K562 (cell line): ENCODE results near the gene CLIC3. TPM values are rescaled to one million over a fixed set of nuclear protein-coding genes. Genes with fewer than 3 reads are reported as not detected.

ENCODE experiments used
- ATAC-seq: fragments of 200-7000 bp; cut with Tn5 transposase; 3 replicates; pipeline ENCODE4 v1.9.1; 2020; ENCODE audit warnings: moderate library complexity
- BruUV-seq: library from RNA; stranded (reverse); fragments of 400-500 nt; replicated peaks from 2 replicates; lab custom pipeline; 2021; lab: Mats Ljungman, UMichigan
- CTCF ChIA-PET: fragments of 300-600 bp; formaldehyde crosslinking; extraction: SDS; loops from one replicate; lab custom pipeline; 2021; ENCODE audit warnings: low intra/inter-chr PET ratio; lab: Yijun Ruan, JAX
- POLR2A ChIA-PET: fragments of 300-600, 350-650 bp; sonication (Branson Sonifier 250); formaldehyde crosslinking; extraction: SDS; loops from one replicate; lab custom pipeline; 2021; ENCODE audit warnings: antibody characterized with exemption, inconsistent platforms; lab: Yijun Ruan, JAX
- DNase-seq, 4 experiments: peaks; one replicate each; pipeline versions ENCODE4 v3.0.0 to v3.0.0-alpha.2; 2011 to 2018; ENCODE audit warnings: low spot score in 3 of 4, mixed read lengths in 3 of 4; ENCODE audit errors: extremely low read depth in 1 of 4
- FAIRE-seq: peaks from 2 replicates; lab custom pipeline; 2011; peaks lifted over from hg19 to GRCh38; lab: Jason Lieb, UNC
- H2AFZ ChIP-seq: 2 replicates; pipeline ENCODE4 v1.6.0; 2011; ENCODE audit warnings: low read depth, low read length, control low read depth, inconsistent platforms
- H3K27ac ChIP-seq: fragments of 200-600 bp; 3 replicates; pipeline ENCODE4 v1.8.0; 2011; ENCODE audit warnings: low read depth, mild to moderate bottlenecking, control low read depth, inconsistent platforms, low read length, moderate library complexity, mixed read lengths; ENCODE audit errors: extremely low read depth
- H3K27me3 ChIP-seq, 2 experiments: fragments of 300-600 bp in 1 of 2; 2 replicates in 1 of 2; 3 replicates in 1 of 2; pipeline versions ENCODE4 v1.6.0 to v1.8.0; 2011; ENCODE audit warnings: inconsistent platforms in 2 of 2, low read length in 2 of 2, mild to moderate bottlenecking in 1 of 2, mixed read lengths in 1 of 2, moderate library complexity in 1 of 2; ENCODE audit not compliant: control insufficient read depth in 2 of 2, insufficient read depth in 2 of 2
- H3K36me3 ChIP-seq: fragments of 300-600 bp; 3 replicates; pipeline ENCODE4 v1.8.0; 2011; ENCODE audit warnings: mild to moderate bottlenecking, low read length, inconsistent platforms; ENCODE audit not compliant: control insufficient read depth, insufficient read depth
- H3K4me1 ChIP-seq, 2 experiments: fragments of 200-600 bp in 1 of 2; replicated peaks in 1 of 2; 2 replicates in 1 of 2; 3 replicates in 1 of 2; pipeline versions ENCODE4 v1.5.1 to v1.8.0; 2011; ENCODE audit warnings: inconsistent platforms in 2 of 2, low read length in 2 of 2, mild to moderate bottlenecking in 1 of 2, mixed read lengths in 1 of 2, moderate library complexity in 1 of 2; ENCODE audit not compliant: control insufficient read depth in 2 of 2, insufficient read depth in 2 of 2
- H3K4me2 ChIP-seq: 2 replicates; pipeline ENCODE4 v1.6.1; 2011; ENCODE audit warnings: low read length, control low read depth, inconsistent platforms, mixed read lengths; ENCODE audit not compliant: insufficient read depth
- H3K4me3 ChIP-seq: fragments of 200-600 bp; sonication (generic), shearing (Covaris generic); 2 replicates; pipeline ENCODE4 v1.5.1; 2016; ENCODE audit warnings: control low read depth, inconsistent platforms
- H3K79me2 ChIP-seq: fragments of 200-600 bp; 3 replicates; pipeline ENCODE4 v1.8.0; 2011; ENCODE audit warnings: low read length, inconsistent platforms; ENCODE audit not compliant: control insufficient read depth, insufficient read depth
- H3K9ac ChIP-seq, 2 experiments: 2 replicates each; pipeline versions ENCODE4 v1.6.0 to v1.6.1; 2011; ENCODE audit warnings: low read depth in 2 of 2, low read length in 2 of 2, control low read depth in 1 of 2, inconsistent platforms in 1 of 2, mild to moderate bottlenecking in 1 of 2, mixed read lengths in 1 of 2; ENCODE audit not compliant: insufficient read depth in 1 of 2
- H3K9me1 ChIP-seq: one replicate; pipeline ENCODE4 v1.6.0; 2011; ENCODE audit warnings: inconsistent platforms, mild to moderate bottlenecking, low read length, moderate library complexity; ENCODE audit not compliant: control insufficient read depth, insufficient read depth
- H3K9me3 ChIP-seq: replicated peaks from 2 replicates; pipeline ENCODE4 v1.5.1; 2011; ENCODE audit warnings: low read depth, low read length, inconsistent platforms; ENCODE audit not compliant: control insufficient read depth, insufficient read depth
- H4K20me1 ChIP-seq: replicated peaks from 2 replicates; pipeline ENCODE4 v1.6.1; 2011; ENCODE audit warnings: low read length, inconsistent platforms, mixed read lengths; ENCODE audit not compliant: control insufficient read depth, insufficient read depth
- BACH1 ChIP-seq: fragments of 200-800 bp; sonication (Bioruptor generic); IDR thresholded peaks from 2 replicates; pipeline ENCODE4 v1.6.1; 2016; ENCODE audit warnings: missing genetic modification characterization, missing compliant biosample characterization
- BRF1 ChIP-seq: IDR thresholded peaks from 3 replicates; pipeline ENCODE4 v1.6.1; 2011; ENCODE audit warnings: borderline replicate concordance, mild to moderate bottlenecking; ENCODE audit not compliant: insufficient read length; ENCODE audit errors: extremely low read depth
- FOXA1 ChIP-seq: fragments of 450-650 bp; IDR thresholded peaks from 2 replicates; pipeline ENCODE4 v1.6.1; 2016; ENCODE audit warnings: mild to moderate bottlenecking, borderline replicate concordance
- FOXP1 ChIP-seq: sonication (generic); formaldehyde crosslinking; IDR thresholded peaks from 2 replicates; pipeline ENCODE4 v1.8.0; 2022; ENCODE audit warnings: mild to moderate bottlenecking, missing genetic modification reagents
- GABPB2 ChIP-seq: fragments of 250-450 bp; sonication (Bioruptor Pico); conservative IDR thresholded peaks from 2 replicates; pipeline ENCODE4 v1.5.1; 2021; ENCODE audit warnings: mild to moderate bottlenecking
- HIVEP1 ChIP-seq: fragments of 250-450 bp; sonication (Bioruptor Pico); IDR thresholded peaks from 2 replicates; pipeline ENCODE4 v1.4.0; 2020; ENCODE audit warnings: mild to moderate bottlenecking
- HMG20A ChIP-seq: fragments of 450-650 bp; formaldehyde crosslinking; conservative IDR thresholded peaks from 2 replicates; pipeline ENCODE4 v1.4.0; 2020; ENCODE audit warnings: mild to moderate bottlenecking, mixed read lengths
- MECOM ChIP-seq: fragments of 250-450 bp; sonication (Bioruptor Pico); IDR thresholded peaks from 2 replicates; pipeline ENCODE4 v1.8.0; 2022; ENCODE audit warnings: inconsistent platforms
- NEUROD1 ChIP-seq: fragments of 150-350 bp; IDR thresholded peaks from 2 replicates; pipeline ENCODE4 v1.6.1; 2014; ENCODE audit warnings: borderline replicate concordance, low read length, low read depth; ENCODE audit not compliant: partially characterized antibody
- NR2F6 ChIP-seq: fragments of 450-650 bp; formaldehyde crosslinking; IDR thresholded peaks from 2 replicates; pipeline ENCODE4 v1.4.0; 2020; ENCODE audit warnings: mild to moderate bottlenecking
- PHB2 ChIP-seq: fragments of 450-650 bp; IDR thresholded peaks from 2 replicates; pipeline ENCODE4 v1.6.1; 2017; ENCODE audit warnings: low read depth
- PML ChIP-seq: IDR thresholded peaks from 2 replicates; pipeline ENCODE4 v1.6.1; 2012; ENCODE audit warnings: low read length, inconsistent platforms
- RBM14 ChIP-seq: fragments of 200-400 bp; formaldehyde crosslinking; IDR thresholded peaks from 2 replicates; pipeline ENCODE4 v1.6.1; 2018; ENCODE audit warnings: low read depth, mild to moderate bottlenecking, low read length, moderate library complexity, borderline replicate concordance; ENCODE audit not compliant: insufficient read depth
- SP1 ChIP-seq: sonication (generic); formaldehyde crosslinking; IDR thresholded peaks from 2 replicates; pipeline ENCODE4 v1.8.1; 2022; ENCODE audit warnings: mild to moderate bottlenecking, missing genetic modification reagents
- ZNF75A ChIP-seq: fragments of 450-650 bp; formaldehyde crosslinking; IDR thresholded peaks from 2 replicates; pipeline ENCODE4 v1.4.0; 2020; ENCODE audit warnings: mild to moderate bottlenecking
- whole genome bisulfite sequencing: fragments of 100-300 bp; shearing (Covaris generic); methylation state at CpG from one replicate; pipeline ENCODE4 v1.1.6; 2016; ENCODE audit warnings: low coverage, mixed read lengths; ENCODE audit not compliant: insufficient coverage; ENCODE audit errors: missing lambda C conversion rate; 5-methylcytosine and 5-hydroxymethylcytosine counted together
- in situ Hi-C: fragments of 300-500 bp; cut with MboI; formaldehyde crosslinking; loops from 4 replicates; pipeline ENCODE4 v1.15.0; 2018; ENCODE audit warnings: inconsistent platforms, mixed read lengths
- intact Hi-C: fragments of 100-400 bp; cut with micrococcal nuclease; formaldehyde crosslinking; loops from 2 replicates; pipeline ENCODE4 v1.14.2; 2022
- polyA plus RNA-seq, 8 experiments: library from polyadenylated mRNA; depleted of rRNA in 4 of 8; stranded (reverse) in 5 of 8; unstranded in 3 of 8; fragments of >200 nt; fragmentation: Nextera tagmentation in 2 of 8; fragmentation: Illumina TruSeq in 1 of 8; extraction: Ambion mirVana in 2 of 8; extraction: Trizol in 1 of 8; gene quantifications; 2 replicates each; pipeline versions ENCODE4 v1.2.1 to v1.2.3, GENCODE V29; 2011 to 2014; ENCODE audit warnings: inconsistent platforms in 1 of 8, missing spikeins in 1 of 8
- total RNA-seq, 7 experiments: library from RNA; depleted of rRNA in 6 of 7; stranded (reverse); fragments of >200 nt in 6 of 7; fragmentation: Illumina TruSeq in 2 of 7; extraction: Trizol in 2 of 7; gene quantifications; 2 replicates each; pipeline versions ENCODE4 v1.2.1 to v1.2.3, GENCODE V29; 2011 to 2021; ENCODE audit warnings: low replicate concordance in 1 of 7
- TF ChIP-seq, protein P1 (sequence below): fragments of 450-650 bp; conservative IDR thresholded peaks from 2 replicates; pipeline ENCODE4 v1.6.1; 2016; ENCODE audit warnings: missing genetic modification characterization, low read depth, mild to moderate bottlenecking, missing compliant biosample characterization, moderate library complexity

Gene CLIC3
- total and polyA plus RNA-seq, 9 of the 15 experiments (the other 6 are each of a cell fraction or from before 2014, with no cell fraction given) = 0.27 to 0.29 TPM; not detected in 7

DNA sequence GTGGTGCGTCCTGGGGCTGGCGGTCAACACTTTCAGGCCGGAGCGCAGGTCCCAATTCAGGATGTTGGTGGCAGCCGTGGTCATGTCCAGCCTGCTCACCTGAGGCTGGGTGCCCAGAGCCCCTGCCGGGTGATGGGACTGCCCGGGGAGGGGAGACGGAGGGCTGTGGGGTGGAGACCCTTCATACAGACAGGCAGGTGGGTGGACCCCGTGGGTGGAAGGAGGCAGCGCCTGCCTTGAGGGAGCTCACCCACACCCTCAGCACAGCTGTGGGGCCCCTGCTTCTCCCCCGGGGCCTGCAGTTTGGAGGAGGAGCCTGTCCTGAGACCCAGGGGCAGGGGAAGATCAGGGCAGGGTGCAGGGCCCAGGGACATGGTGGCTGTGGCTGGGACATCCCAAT is 26.0 kb downstream of the CLIC3 start:
- intact Hi-C loops = no loop called here
- Histone ChIP-seq H3K4me1 (peaks cover 8 to 76% of the 10 kb centered on the region in 2 experiments; a peak in 4 of 5 replicates), H3K27ac (no peak overlapping the region), H3K36me3 (no peaks in the 10 kb centered on the region), H3K4me3 (no peak overlapping the region), H3K27me3 (no peaks in the 10 kb centered on the region), H3K9me3 (no peaks in the 10 kb centered on the region), H3K79me2 (no peaks in the 10 kb centered on the region), H3K9ac (peak overlapping the region in 1 of 2 experiments; percentile 35; a peak in 1 of 4 replicates), H3K9me1 (no peaks in the 10 kb centered on the region), H4K20me1 (no peaks in the 10 kb centered on the region), H3K4me2 (no peak overlapping the region), H2AFZ (no peak overlapping the region)
- BruUV-seq = no TSS peak
- ChIA-PET CTCF (no interaction called here), POLR2A (interaction anchor here (0.7 to 0.9 kb wide), 2 partner anchors 10 to 646 kb away, joined by 3 to 4 read pairs; no protein-coding TSS in a partner anchor)
- 64% methylated on average over 11 of the region's 11 CpGs for WGBS
- FAIRE-seq = no peak
- no peak for TF ChIP-seq SP1
- no peak for TF ChIP-seq BACH1 (tag)
- TF ChIP-seq NR2F6 = no peak
- TF ChIP-seq RBM14 = no peak
- no peak for TF ChIP-seq ZNF75A (CRISPR knock-in tag)
- TF ChIP-seq MECOM (CRISPR knock-in tag) = no peak
- no peak for TF ChIP-seq PHB2
- TF ChIP-seq NEUROD1 = no peak
- no peak for TF ChIP-seq PML
- no peak for TF ChIP-seq HIVEP1 (CRISPR knock-in tag)
- TF ChIP-seq BRF1 = no peak
- TF ChIP-seq HMG20A (CRISPR knock-in tag) = no peak
- TF ChIP-seq FOXA1 = no peak
- TF ChIP-seq GABPB2 (CRISPR knock-in tag) = no peak
- TF ChIP-seq FOXP1 (CRISPR knock-in tag) = no peak
- TF ChIP-seq, protein P1, sequence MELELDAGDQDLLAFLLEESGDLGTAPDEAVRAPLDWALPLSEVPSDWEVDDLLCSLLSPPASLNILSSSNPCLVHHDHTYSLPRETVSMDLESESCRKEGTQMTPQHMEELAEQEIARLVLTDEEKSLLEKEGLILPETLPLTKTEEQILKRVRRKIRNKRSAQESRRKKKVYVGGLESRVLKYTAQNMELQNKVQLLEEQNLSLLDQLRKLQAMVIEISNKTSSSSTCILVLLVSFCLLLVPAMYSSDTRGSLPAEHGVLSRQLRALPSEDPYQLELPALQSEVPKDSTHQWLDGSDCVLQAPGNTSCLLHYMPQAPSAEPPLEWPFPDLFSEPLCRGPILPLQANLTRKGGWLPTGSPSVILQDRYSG = no peak
- in situ Hi-C loops = no loop called here
- DNase-seq = no peak
- ATAC-seq = no peak
